HepG2 (cell line): ENCODE data around the gene CABLES1. TPM values are rescaled to one million over a fixed set of nuclear protein-coding genes. Genes with fewer than 3 reads are reported as not detected.
A peak's percentile ranks its signal among the peaks of the same experiment; 100 is the strongest.

Source experiments
- CBX1 ChIP-seq: IDR thresholded peaks from one replicate; pipeline ENCODE4 v1.6.1; 2016; ENCODE audit warnings: antibody characterized with exemption, low read depth
- CREB1 ChIP-seq, 2 experiments: fragments of 450-650 bp in 1 of 2; IDR thresholded peaks; 2 replicates each; pipeline ENCODE4 v1.6.1; 2016 to 2017; ENCODE audit warnings: control low read depth in 1 of 2, mild to moderate bottlenecking in 1 of 2, missing compliant biosample characterization in 1 of 2, missing genetic modification characterization in 1 of 2
- ESRRA ChIP-seq: sonication (generic); formaldehyde crosslinking; IDR thresholded peaks from 2 replicates; pipeline ENCODE4 v1.5.1; 2020; ENCODE audit warnings: mild to moderate bottlenecking, low read depth, missing genetic modification reagents
- MBNL3 ChIP-seq: fragments of 250-450 bp; sonication (Bioruptor Pico); conservative IDR thresholded peaks from 2 replicates; pipeline ENCODE4 v1.8.0; 2022; ENCODE audit warnings: mild to moderate bottlenecking, inconsistent platforms
- MXI1 ChIP-seq: IDR thresholded peaks from 3 replicates; pipeline ENCODE4 v1.6.1; 2012; ENCODE audit warnings: low read depth, low read length, inconsistent platforms, borderline replicate concordance
- MYNN ChIP-seq: sonication (generic); formaldehyde crosslinking; IDR thresholded peaks from 2 replicates; pipeline ENCODE4 v1.4.0; 2020; ENCODE audit warnings: mild to moderate bottlenecking, low read depth, missing genetic modification reagents
- NONO ChIP-seq, 2 experiments: fragments of 450-650 bp in 1 of 2; sonication (generic) in 1 of 2; formaldehyde crosslinking in 1 of 2; IDR thresholded peaks in 1 of 2; conservative IDR thresholded peaks in 1 of 2; 2 replicates each; pipeline versions ENCODE4 v1.6.1 to v1.8.0; 2017 to 2022; ENCODE audit warnings: mild to moderate bottlenecking in 1 of 2, missing genetic modification reagents in 1 of 2, moderate library complexity in 1 of 2
- PAXIP1 ChIP-seq: sonication (generic); formaldehyde crosslinking; conservative IDR thresholded peaks from 2 replicates; pipeline ENCODE4 v1.4.0; 2020; ENCODE audit warnings: mild to moderate bottlenecking, missing genetic modification reagents, moderate library complexity
- POLR2AphosphoS5 ChIP-seq: IDR thresholded peaks from 2 replicates; pipeline ENCODE4 v1.6.1; 2012; ENCODE audit warnings: low read depth, low read length
- PRMT3 ChIP-seq: sonication (generic); formaldehyde crosslinking; IDR thresholded peaks from 2 replicates; pipeline ENCODE4 v1.8.1; 2022; ENCODE audit warnings: low read depth, mild to moderate bottlenecking, moderate library complexity, missing genetic modification reagents, borderline replicate concordance
- REXO4 ChIP-seq: sonication (generic); formaldehyde crosslinking; IDR thresholded peaks from 2 replicates; pipeline ENCODE4 v1.8.0; 2022; ENCODE audit warnings: missing genetic modification reagents, mild to moderate bottlenecking, borderline replicate concordance
- TFDP2 ChIP-seq: sonication (generic); formaldehyde crosslinking; IDR thresholded peaks from 2 replicates; pipeline ENCODE4 v1.4.0; 2020; ENCODE audit warnings: missing genetic modification reagents
- YEATS4 ChIP-seq: sonication (generic); formaldehyde crosslinking; IDR thresholded peaks from 2 replicates; pipeline ENCODE4 v1.4.0; 2020; ENCODE audit warnings: missing genetic modification reagents, borderline replicate concordance
- ZFX ChIP-seq: sonication (generic); formaldehyde crosslinking; IDR thresholded peaks from 2 replicates; pipeline ENCODE4 v1.4.0; 2020; ENCODE audit warnings: mild to moderate bottlenecking, low read depth, missing genetic modification reagents, moderate library complexity
- ZHX1 ChIP-seq: sonication (generic); formaldehyde crosslinking; IDR thresholded peaks from 2 replicates; pipeline ENCODE4 v1.8.1; 2022; ENCODE audit warnings: low read depth, mild to moderate bottlenecking, missing genetic modification reagents
- ZNF232 ChIP-seq: sonication (generic); formaldehyde crosslinking; IDR thresholded peaks from 2 replicates; pipeline ENCODE4 v1.4.0; 2020; ENCODE audit warnings: missing genetic modification reagents, borderline replicate concordance
- ZNF263 ChIP-seq: sonication (generic); formaldehyde crosslinking; IDR thresholded peaks from 2 replicates; pipeline ENCODE4 v1.4.0; 2020; ENCODE audit warnings: missing genetic modification reagents
- ZNF275 ChIP-seq: sonication (generic); formaldehyde crosslinking; IDR thresholded peaks from 2 replicates; pipeline ENCODE4 v1.8.0; 2022; ENCODE audit warnings: missing genetic modification reagents, mild to moderate bottlenecking, inconsistent platforms, borderline replicate concordance
- ZNF337 ChIP-seq: sonication (generic); formaldehyde crosslinking; IDR thresholded peaks from 2 replicates; pipeline ENCODE4 v1.5.1; 2020; ENCODE audit warnings: missing genetic modification reagents, low read depth, mild to moderate bottlenecking, borderline replicate concordance
- polyA plus RNA-seq, 8 experiments: library from polyadenylated mRNA; depleted of rRNA in 3 of 8; stranded (reverse) in 7 of 8; unstranded in 1 of 8; fragments of >200 nt; fragmentation: Illumina TruSeq in 4 of 8; extraction: Trizol in 4 of 8; gene quantifications; 2 replicates each; pipeline versions ENCODE4 v1.2.1 to v1.2.3, GENCODE V29; 2011 to 2016; ENCODE audit warnings: low read depth in 4 of 8, missing spikeins in 1 of 8, mixed read lengths in 1 of 8; ENCODE audit not compliant: insufficient read depth in 1 of 8
- total RNA-seq, 5 experiments: library from RNA; depleted of rRNA; stranded (reverse); fragments of >200 nt; fragmentation: Illumina TruSeq; extraction: Trizol; gene quantifications; 2 replicates each; pipeline ENCODE4 v1.2.3, GENCODE V29; 2016; ENCODE audit warnings: low read depth in 1 of 5

The CABLES1 gene
- total and polyA plus RNA-seq, 2 of the 13 experiments (the other 11 are each of a cell fraction or from before 2014, with no cell fraction given), result 14.7 to 25.8 TPM

- TF ChIP-seq YEATS4 (CRISPR knock-in tag) (peak; percentile 6; the same call in 1 of the 2 replicates), NONO (IDR thresholded peaks at IDR 0.05) (no peak), NONO (CRISPR knock-in tag; conservative IDR thresholded peaks at IDR 0.05) (peak; percentile 40), ZNF275 (CRISPR knock-in tag) (no peak), PRMT3 (CRISPR knock-in tag) (no peak), CBX1 (no peak), MYNN (CRISPR knock-in tag) (no peak), ZNF263 (no peak), REXO4 (no peak), CREB1 (IDR thresholded peaks at IDR 0.05) (no peak), CREB1 (CRISPR knock-in tag; IDR thresholded peaks at IDR 0.05) (no peak), POLR2AphosphoS5 (peak; percentile 11; the same call in 1 of the 2 replicates), ZNF232 (CRISPR knock-in tag) (0 out of 2 replicates have a peak, but pooled peaks have one; percentile 5), MBNL3 (CRISPR knock-in tag) (no peak), PAXIP1 (CRISPR knock-in tag) (no peak), ESRRA (no peak), MXI1 (no peak), TFDP2 (0 out of 2 replicates have a peak, but pooled peaks have one; percentile 24), ZHX1 (CRISPR knock-in tag) (no peak), ZFX (CRISPR knock-in tag) (no peak), ZNF337 (CRISPR knock-in tag) (no peak)
These were observed 1.2 kb downstream of the CABLES1 start (continued) for GRCh38 chr18:23136326-23137096.
